ENCODE measurements around the gene PROB1. TPM values are rescaled to one million over a fixed set of nuclear protein-coding genes. Genes with fewer than 3 reads are reported as not detected.
A peak's percentile ranks its signal among the peaks of the same experiment; 100 is the strongest.

The PROB1 gene
- total and polyA plus RNA-seq, 2 experiments from 2014 or later: 15.2 to 42.5 TPM

- Histone ChIP-seq H3K27ac (no peak overlapping the region), H3K9me3 (ENCODE audit: low read depth) (no peaks in the 10 kb centered on the region), H3K4me3 (no peak overlapping the region), H3K4me1 (ENCODE audit: low read depth) (peaks cover 4% of the 10 kb centered on the region), H3K36me3 (peaks cover 32% of the 10 kb centered on the region), H3K27me3 (no peaks in the 10 kb centered on the region)
- no peak for TF ChIP-seq CTCF (IDR thresholded peaks at IDR 0.05; ENCODE audit: low read depth, low read length)
- DNase-seq (ENCODE audit: low read depth in 1 of 2, low spot score in 1 of 2): no peak
Observed at GRCh38 chr5:139435676-139436075, 40.8 kb upstream of the PROB1 start.

- Histone ChIP-seq H3K27ac (no peak overlapping the region), H3K9me3 (ENCODE audit: low read depth) (no peaks in the 10 kb centered on the region), H3K4me3 (no peak overlapping the region), H3K27me3 (no peaks in the 10 kb centered on the region), H3K36me3 (peaks cover 39% of the 10 kb centered on the region), H3K4me1 (ENCODE audit: low read depth) (no peaks in the 10 kb centered on the region)
- DNase-seq (ENCODE audit: low read depth in 1 of 2, low spot score in 1 of 2): no peak
- no peak for TF ChIP-seq CTCF (IDR thresholded peaks at IDR 0.05; ENCODE audit: low read depth, low read length)
Observed at GRCh38 chr5:139431706-139432105, 36.8 kb upstream of the PROB1 start.

DNA sequence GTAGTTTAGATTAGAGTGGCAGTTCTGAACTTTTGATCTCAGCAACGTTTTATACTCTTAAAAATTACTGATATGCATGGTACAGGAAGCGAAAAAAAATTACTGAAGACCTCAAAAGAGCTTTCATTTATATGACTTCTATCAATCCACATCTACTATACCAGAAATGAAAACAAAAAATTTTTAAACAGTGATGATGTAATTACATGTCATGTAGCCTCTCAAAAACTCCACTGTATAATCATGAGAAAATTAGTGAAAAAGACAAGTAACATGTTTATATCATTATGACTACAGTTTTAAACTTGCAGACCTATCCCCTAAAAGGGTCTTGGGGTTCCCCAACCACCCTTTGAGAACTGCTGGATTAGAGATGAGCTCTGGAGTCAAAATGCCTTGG lies 35.1 kb upstream of the PROB1 start:
- H3K36me3 ChIP-seq: peaks cover 48% of the 10 kb centered on the region
- no peaks in the 10 kb centered on the region for H3K4me1 ChIP-seq (ENCODE audit: low read depth)
- H3K9me3 ChIP-seq (ENCODE audit: low read depth): no peaks in the 10 kb centered on the region
- no peak overlapping the region for H3K4me3 ChIP-seq
- TF ChIP-seq CTCF (IDR thresholded peaks at IDR 0.05; ENCODE audit: low read depth, low read length): no peak
- DNase-seq (ENCODE audit: low read depth in 1 of 2, low spot score in 1 of 2): no peak
- no peaks in the 10 kb centered on the region for H3K27me3 ChIP-seq
- H3K27ac ChIP-seq: no peak overlapping the region

DNA sequence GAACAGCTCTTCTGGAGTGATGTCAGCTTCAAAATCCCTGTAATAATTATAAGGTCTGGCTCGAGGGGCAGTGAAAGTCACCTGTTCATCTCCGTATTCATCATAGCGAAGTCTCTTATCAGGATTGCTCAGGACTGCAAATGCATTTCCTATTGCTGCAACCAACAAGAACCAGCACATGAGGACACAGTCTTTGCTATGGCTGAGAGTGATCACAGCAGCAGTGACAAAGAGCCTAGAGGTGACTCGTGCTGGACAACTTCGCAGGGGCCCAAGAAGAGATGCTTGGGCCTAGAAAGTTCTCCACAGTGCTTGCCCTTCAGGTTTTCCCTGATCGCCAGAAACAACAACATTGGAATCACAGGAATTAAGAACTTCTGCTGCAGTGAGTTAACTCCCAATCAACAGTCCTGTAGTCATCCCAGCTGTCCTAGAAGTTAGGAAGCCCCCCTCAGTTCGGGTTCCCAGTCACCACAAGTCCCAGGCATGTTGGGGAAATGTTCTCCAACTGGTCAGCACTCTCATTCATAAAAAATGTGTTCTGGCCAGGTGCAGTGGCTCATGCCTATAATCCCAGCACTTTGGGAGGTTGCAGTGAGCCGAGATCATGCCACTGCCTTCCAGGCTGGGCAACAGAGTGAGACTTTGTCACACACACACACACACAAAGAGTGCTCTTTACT lies 31.4 kb upstream of the PROB1 start:
- Histone ChIP-seq H3K27me3 (no peaks in the 10 kb centered on the region), H3K9me3 (ENCODE audit: low read depth) (no peaks in the 10 kb centered on the region), H3K27ac (no peak overlapping the region), H3K4me1 (ENCODE audit: low read depth) (no peaks in the 10 kb centered on the region), H3K4me3 (no peak overlapping the region), H3K36me3 (peaks cover 42% of the 10 kb centered on the region)
- no peak for TF ChIP-seq CTCF (IDR thresholded peaks at IDR 0.05; ENCODE audit: low read depth, low read length)
- peak in 1 of 2 donors; percentile 58 for DNase-seq (ENCODE audit: low read depth in 1 of 2, low spot score in 1 of 2)

GRCh38 chr5:139425497-139425896 lies 30.6 kb upstream of the PROB1 start:
- Histone ChIP-seq H3K9me3 (ENCODE audit: low read depth) (no peaks in the 10 kb centered on the region), H3K27ac (no peak overlapping the region), H3K4me3 (no peak overlapping the region), H3K36me3 (peaks cover 35% of the 10 kb centered on the region), H3K27me3 (no peaks in the 10 kb centered on the region), H3K4me1 (ENCODE audit: low read depth) (peaks cover under 1% of the 10 kb centered on the region)
- TF ChIP-seq CTCF (IDR thresholded peaks at IDR 0.05; ENCODE audit: low read depth, low read length): no peak
- DNase-seq (ENCODE audit: low read depth in 1 of 2, low spot score in 1 of 2): no peak
